ENCODE measurements around the gene PDE6H. TPM values are rescaled to one million over a fixed set of nuclear protein-coding genes. Genes with fewer than 3 reads are reported as not detected.

The PDE6H gene
- total and polyA plus RNA-seq, 2 of the 8 experiments (the other 6 are each of a cell fraction or from before 2014, with no cell fraction given), result not detected

GRCh38 chr12:14937014-14937413 lies 35.8 kb upstream of the PDE6H start (continued):
- TF ChIP-seq RBBP5 (IDR thresholded peaks at IDR 0.05; ENCODE audit: borderline replicate concordance, low read depth, low read length), result no peak
- TF ChIP-seq ASH2L (IDR thresholded peaks at IDR 0.05; ENCODE audit: low read length), result no peak
- TF ChIP-seq GTF2F1 (IDR thresholded peaks at IDR 0.05; ENCODE audit: borderline replicate concordance, low read depth, low read length), result no peak

Measured in H1 (cell line).